Dendritic cell treated with granulocyte-macrophage colony-stimulating factor and Interleukin-4, amounts not matched to agents 40 ng/mL and 50 ng/mL, for 4 days (primary cell): Measurements from ENCODE around the gene ELF2.
"Not testable (repeated sequence)": the region's sequence is repeated elsewhere in the genome, so short reads cannot be mapped to it uniquely, and the experiment has no call there.

Experiments
- H3K27ac Mint-ChIP-seq: one replicate; pipeline ENCODE4 v1.8.0; 2022; ENCODE audit warnings: mild to moderate bottlenecking, mixed read lengths
- H3K27me3 Mint-ChIP-seq: one replicate; pipeline ENCODE4 v1.8.0; 2022; ENCODE audit warnings: mild to moderate bottlenecking, mixed read lengths
- H3K36me3 Mint-ChIP-seq: one replicate; pipeline ENCODE4 v1.8.0; 2022; ENCODE audit warnings: low read depth, mixed read lengths
- H3K4me1 Mint-ChIP-seq: one replicate; pipeline ENCODE4 v1.8.0; 2022; ENCODE audit warnings: low read depth, mixed read lengths
- H3K4me3 Mint-ChIP-seq: one replicate; pipeline ENCODE4 v1.8.0; 2022; ENCODE audit warnings: mild to moderate bottlenecking, moderate library complexity, mixed read lengths
- H3K9me3 Mint-ChIP-seq: one replicate; pipeline ENCODE4 v1.8.0; 2022; ENCODE audit warnings: mixed read lengths
- intact Hi-C: fragments of 100-400 bp; cut with micrococcal nuclease; formaldehyde crosslinking; loops from one replicate; pipeline ENCODE4 v1.15.0; 2022

ELF2 gene

DNA sequence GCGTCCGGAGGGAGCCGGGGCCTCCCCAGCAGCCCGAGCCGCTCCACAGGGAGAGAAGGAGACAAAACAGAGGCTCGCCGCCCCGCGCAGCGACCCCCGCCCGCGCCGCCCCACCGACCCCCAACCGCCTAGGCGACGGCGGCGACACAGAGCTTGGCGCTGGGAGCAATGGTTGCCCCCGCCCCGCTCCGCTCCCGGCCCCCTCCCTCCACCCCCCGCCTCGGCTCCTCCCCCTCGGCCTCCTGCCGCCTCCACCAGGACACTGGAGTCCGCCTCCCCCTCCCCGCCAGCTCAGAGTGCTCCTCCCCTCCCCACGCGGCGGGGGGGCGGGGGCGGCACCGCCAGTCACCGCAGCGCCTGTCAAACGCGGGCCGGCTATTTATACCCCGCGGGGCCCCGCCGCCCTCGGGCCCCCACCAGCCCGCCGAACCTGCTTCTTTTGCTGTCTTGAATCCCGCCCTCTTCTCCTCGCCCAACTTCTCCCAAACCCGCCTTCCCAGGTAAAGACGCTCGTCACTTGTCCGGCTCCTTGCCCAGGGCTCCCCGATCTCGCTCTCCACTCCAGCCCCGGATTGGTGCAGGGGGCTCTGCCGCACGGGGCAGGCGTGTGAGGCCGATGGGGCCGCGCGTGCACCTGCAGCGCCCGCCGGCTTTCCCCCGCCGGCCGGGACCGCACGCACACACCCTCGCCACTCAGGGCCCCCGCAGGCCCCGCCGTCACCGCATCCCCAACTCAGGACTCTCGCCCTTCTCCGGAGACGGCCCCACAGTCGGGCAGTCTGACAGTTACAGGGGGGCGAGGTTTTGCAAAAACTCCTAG, at the start of gene ELF2:
ELF2 (minus strand) TSS at position 170 of the 820 bp plus-strand sequence. CDS start 39,517 bp downstream, outside the sequence.
- Mint-ChIP-seq H3K4me3 (peak within 1 kb of the TSS; percentile 95), H3K27ac (peak within 1 kb of the TSS; percentile 98), H3K27me3 (no peaks in the 10 kb centered on the region), H3K36me3 (peaks cover 30% of the 10 kb centered on the region), H3K9me3 (no peaks in the 10 kb centered on the region), H3K4me1 (peaks cover 16% of the 10 kb centered on the region)
- intact Hi-C loops = loop anchor here (2.0 to 10.0 kb wide), 3 partner anchors 95 to 142 kb away; partner anchors contain the start of gene NAA15

DNA sequence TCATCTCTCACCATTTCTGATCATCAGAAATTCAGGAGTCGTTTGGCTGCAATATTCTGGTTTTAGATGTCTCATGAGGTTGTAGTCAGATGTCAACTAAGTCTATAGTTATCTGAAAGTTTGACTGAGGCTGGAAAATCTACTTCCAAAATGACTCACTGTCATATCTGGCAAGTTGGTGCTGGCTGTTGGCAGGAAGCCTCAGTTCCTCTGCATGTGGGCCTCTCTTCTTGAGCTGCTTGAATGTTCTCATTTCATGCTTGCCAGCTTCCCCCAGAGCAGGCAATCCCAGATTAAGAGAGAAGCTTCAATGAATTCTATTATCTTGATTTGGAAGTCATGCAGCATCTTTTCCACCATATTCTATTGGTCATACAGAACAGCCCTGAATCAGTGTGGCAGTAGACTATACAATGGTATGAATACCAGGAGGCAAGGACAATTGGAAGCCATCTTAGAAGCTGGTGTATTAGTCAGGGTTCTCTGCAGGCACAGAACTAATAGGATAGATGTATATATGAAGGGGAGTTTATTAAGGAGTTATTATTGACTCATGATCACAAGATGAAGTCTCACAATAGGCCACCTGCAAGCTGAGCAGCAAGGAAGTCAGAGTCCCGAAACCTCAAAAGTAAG, 46.8 kb upstream of the ELF2 start:
- peak overlapping the region; percentile 47 for H3K27ac Mint-ChIP-seq
- H3K4me1 Mint-ChIP-seq = peaks cover 35% of the 10 kb centered on the region
- intact Hi-C loops = no loop called here
- no peaks in the 10 kb centered on the region for H3K9me3 Mint-ChIP-seq
- no peaks in the 10 kb centered on the region for H3K36me3 Mint-ChIP-seq
- H3K27me3 Mint-ChIP-seq = no peaks in the 10 kb centered on the region
- no peak overlapping the region for H3K4me3 Mint-ChIP-seq

DNA sequence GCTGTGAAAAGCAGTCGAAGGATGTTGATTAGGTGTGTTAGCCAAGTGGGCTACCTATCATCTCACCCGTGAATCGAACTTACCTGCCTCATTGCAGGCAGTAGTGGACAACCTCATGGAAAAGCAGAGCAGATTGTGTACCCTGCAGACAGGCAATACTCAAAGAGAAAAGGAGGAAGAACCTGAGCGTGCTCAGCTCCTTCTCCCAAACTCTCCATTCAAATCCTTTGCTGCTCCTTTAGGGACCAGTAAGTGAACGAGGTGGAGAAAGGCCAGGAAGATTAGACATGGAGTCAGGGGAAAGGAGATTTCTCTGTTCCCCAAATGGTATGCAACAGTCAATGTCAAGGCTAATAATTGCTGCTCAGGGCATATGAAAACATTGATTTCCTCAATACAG, 45.2 kb upstream of the ELF2 start:
- H3K36me3 Mint-ChIP-seq = no peaks in the 10 kb centered on the region
- H3K27ac Mint-ChIP-seq = no peak overlapping the region
- no peak overlapping the region for H3K4me3 Mint-ChIP-seq
- H3K4me1 Mint-ChIP-seq = peaks cover 30% of the 10 kb centered on the region
- no peaks in the 10 kb centered on the region for H3K27me3 Mint-ChIP-seq
- intact Hi-C loops = no loop called here
- H3K9me3 Mint-ChIP-seq = no peaks in the 10 kb centered on the region

DNA sequence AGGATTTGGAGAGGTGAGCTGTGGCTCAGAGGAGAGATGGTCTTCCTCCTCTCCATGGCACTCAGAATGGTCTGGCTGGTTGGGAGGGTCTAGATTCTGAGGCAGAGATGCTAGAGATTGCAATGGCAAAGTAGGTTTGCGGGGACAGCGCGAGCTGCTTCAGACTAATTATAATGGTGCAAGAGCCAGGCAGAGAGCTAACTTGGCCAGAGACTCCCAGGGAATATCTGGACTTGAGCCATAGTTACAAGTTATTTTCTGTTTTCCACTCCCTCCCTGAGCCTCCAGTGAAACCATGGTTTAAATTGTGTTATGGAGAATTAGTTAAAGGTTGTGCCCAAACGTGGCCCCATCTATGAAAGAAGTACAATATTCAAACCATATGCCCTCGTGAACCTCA, 44.7 kb upstream of the ELF2 start:
- intact Hi-C loops = no loop called here
- Mint-ChIP-seq H3K27me3 (no peaks in the 10 kb centered on the region), H3K9me3 (no peaks in the 10 kb centered on the region), H3K4me3 (no peak overlapping the region), H3K4me1 (peaks cover 30% of the 10 kb centered on the region), H3K36me3 (no peaks in the 10 kb centered on the region), H3K27ac (no peak overlapping the region)

DNA sequence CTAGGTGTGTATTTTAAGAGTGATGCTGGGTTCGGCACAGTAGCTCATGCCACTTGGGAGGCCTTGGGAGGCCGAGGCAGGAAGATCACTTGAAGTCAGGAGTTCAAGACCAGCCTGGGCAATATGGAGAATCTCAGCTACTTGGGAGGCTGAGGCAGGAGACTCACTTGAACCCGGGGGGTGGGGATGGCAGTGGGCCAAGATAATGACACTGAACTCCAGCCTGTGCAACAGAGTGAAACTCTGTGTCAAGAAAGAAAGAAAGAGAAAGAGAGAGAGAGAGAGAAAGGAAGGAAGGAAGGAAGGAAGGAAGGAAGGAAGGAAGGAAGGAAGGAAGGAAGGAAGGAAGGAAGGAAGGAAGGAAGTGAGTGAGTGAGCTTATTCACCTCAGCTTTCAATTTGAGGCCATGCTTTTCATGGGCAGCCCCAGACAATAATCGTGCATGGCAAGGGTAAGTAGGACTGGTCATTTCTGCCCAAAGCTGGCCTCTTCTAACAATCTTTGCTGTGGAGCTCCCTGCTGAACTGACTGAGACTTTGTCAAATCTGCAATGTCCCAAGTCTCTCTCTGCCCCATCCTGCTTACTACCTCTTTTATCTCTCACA, 42.5 kb upstream of the ELF2 start:
- no peaks in the 10 kb centered on the region for H3K9me3 Mint-ChIP-seq
- H3K27ac Mint-ChIP-seq = no peak overlapping the region
- intact Hi-C loops = no loop called here
- no peak overlapping the region for H3K4me3 Mint-ChIP-seq
- peaks cover 35% of the 10 kb centered on the region for H3K4me1 Mint-ChIP-seq
- no peaks in the 10 kb centered on the region for H3K27me3 Mint-ChIP-seq
- H3K36me3 Mint-ChIP-seq = no peaks in the 10 kb centered on the region

DNA sequence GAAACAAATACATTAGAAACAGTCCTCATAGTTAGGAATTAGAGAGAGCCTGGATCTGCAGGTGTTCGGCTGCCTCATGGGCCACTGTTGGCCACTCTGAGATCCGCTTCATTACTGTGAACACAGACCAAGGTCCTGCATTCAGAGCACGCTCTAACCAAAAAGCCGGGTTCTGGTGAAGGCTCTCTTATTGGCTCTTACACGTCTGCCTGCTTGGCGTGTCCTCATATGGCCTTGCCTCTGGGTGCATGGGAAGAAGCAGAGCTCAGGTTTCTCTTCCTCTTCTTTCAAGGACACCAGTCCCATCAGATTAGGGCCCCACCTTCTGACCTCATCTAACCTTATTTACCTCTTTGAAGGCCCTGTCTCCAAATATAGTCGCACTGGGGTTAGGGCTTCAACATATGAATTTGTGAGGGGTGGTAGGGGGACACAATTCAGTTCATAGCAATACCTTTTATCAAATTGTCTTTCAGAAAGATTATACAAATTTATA, 37.1 kb upstream of the ELF2 start:
- intact Hi-C loops = no loop called here
- Mint-ChIP-seq H3K4me1 (peaks cover 16% of the 10 kb centered on the region), H3K27me3 (no peaks in the 10 kb centered on the region), H3K27ac (peak overlapping the region; percentile 73), H3K36me3 (no peaks in the 10 kb centered on the region), H3K9me3 (no peaks in the 10 kb centered on the region), H3K4me3 (no peak overlapping the region)

DNA sequence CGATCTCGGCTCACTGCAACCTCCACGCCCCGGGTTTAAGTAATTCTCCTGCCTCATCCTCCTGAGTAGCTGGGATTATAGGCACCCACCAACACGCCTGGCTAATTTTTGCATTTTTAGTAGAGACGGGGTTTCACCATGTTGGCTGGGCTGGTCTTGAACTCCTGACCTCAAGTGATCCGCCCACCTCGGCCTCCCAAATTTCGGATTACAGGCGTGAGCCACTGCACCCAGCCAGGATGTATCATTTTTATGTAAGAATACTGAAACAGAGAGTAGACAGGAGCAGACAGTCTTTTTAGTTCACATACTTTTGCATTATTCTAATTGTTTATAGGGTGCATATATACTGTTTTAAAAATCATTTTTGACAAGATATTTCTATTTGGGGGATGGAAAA, 36.6 kb upstream of the ELF2 start:
- intact Hi-C loops, H3K27me3 Mint-ChIP-seq, H3K36me3 Mint-ChIP-seq, H3K9me3 Mint-ChIP-seq, H3K4me3 Mint-ChIP-seq: not testable (repeated sequence)
- peak overlapping the region; percentile 73 for H3K27ac Mint-ChIP-seq
- peaks cover 19% of the 10 kb centered on the region for H3K4me1 Mint-ChIP-seq

DNA sequence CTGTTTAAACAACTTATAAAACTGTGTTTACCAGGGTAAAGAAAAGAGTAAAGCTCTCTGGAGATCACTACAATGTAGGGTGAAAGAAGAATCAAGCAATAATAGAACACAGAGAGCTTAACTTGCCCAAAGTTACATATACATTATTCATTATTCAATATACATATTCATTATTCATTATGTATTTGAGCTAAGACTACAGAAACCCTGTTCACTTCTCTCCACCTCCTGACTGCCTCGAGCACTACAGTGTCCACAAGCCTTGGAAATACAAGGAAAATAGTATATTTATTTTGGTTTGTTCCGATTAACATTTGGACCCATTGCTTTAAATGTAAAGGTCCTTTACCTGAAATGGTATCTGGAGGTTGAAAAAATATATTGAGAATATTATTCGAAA, 35.9 kb upstream of the ELF2 start:
- Mint-ChIP-seq H3K9me3 (no peaks in the 10 kb centered on the region), H3K36me3 (no peaks in the 10 kb centered on the region), H3K4me3 (no peak overlapping the region), H3K27me3 (no peaks in the 10 kb centered on the region), H3K27ac (no peak overlapping the region), H3K4me1 (peaks cover 24% of the 10 kb centered on the region)
- intact Hi-C loops = no loop called here

DNA sequence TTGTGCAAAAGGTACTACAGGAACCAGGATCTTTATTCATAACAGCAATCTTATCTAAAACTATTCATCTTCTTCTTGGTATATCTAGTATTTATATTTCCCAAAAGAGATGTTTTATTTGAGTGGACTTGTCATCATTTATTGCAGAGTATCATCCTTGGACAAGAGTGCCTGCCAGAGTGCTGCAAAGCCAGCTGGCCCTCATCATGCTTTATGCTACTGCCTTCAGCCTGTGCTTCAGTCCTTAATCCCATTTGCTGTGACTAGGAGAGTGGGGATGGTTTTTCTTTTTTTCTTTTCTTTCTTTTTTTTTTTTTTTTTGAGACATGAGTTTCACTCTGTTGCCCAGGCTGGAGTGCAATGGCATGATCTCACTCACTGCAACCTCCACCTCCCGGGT, 33.5 kb upstream of the ELF2 start:
- H3K27me3 Mint-ChIP-seq = no peaks in the 10 kb centered on the region
- intact Hi-C loops = no loop called here
- H3K27ac Mint-ChIP-seq = no peak overlapping the region
- no peaks in the 10 kb centered on the region for H3K9me3 Mint-ChIP-seq
- H3K36me3 Mint-ChIP-seq = no peaks in the 10 kb centered on the region
- H3K4me3 Mint-ChIP-seq = no peak overlapping the region
- H3K4me1 Mint-ChIP-seq = peaks cover 41% of the 10 kb centered on the region

DNA sequence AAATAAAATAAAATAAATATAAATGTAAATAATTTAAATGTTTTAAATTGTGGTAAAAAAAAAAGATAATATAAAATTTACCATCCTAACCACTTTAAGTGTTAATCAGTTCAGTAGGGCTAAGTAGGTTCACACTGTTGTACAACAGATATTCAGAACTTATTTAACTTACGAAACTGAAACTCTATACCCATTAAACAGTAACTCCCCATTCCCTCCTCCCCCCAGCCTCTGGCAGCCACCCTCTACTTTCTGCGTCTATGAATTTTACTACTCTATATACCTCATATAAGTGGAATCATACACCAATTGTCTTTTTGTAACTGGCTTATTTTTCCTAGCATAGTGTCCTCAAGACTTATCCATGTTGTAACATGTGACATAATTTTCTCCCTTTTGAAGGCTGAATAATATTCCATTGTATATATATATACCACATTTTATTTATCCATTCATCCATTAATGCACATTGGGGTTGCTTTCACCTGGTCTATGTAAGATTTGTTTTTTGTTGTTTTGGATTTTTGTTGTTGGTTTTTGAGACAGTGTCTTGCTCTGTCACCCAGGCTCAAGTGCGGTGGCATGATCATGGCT, 32.5 kb upstream of the ELF2 start:
- H3K27ac Mint-ChIP-seq = no peak overlapping the region
- H3K9me3 Mint-ChIP-seq = no peaks in the 10 kb centered on the region
- H3K27me3 Mint-ChIP-seq = no peaks in the 10 kb centered on the region
- peaks cover 36% of the 10 kb centered on the region for H3K4me1 Mint-ChIP-seq
- H3K4me3 Mint-ChIP-seq = no peak overlapping the region
- intact Hi-C loops = no loop called here
- no peaks in the 10 kb centered on the region for H3K36me3 Mint-ChIP-seq

DNA sequence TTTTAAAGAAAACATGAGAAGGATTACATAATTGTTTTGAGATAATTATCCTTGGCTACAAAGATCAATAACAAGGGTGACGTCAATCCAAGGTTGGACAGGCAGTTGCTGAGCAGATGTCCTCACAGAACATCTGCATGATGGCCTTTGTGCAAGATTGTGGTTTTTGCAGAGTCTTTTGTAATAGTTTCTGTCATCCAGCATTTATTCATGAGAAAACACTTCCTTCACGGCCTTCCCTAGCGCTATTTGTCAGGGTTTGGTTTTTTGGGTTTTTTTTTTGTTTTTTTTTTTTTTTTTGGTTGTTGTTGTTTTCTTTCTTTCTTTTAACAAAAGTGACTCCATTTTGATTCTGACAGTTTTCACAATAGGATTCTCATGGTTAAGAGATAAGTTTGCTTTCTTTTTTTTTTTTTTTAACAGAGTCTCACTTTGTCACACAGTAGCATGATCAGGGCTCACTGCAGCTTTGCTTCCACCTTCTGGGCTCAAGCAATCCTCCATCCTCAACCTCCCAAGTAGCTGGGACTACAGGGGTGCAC, 31.5 kb upstream of the ELF2 start:
- H3K4me3 Mint-ChIP-seq = no peak overlapping the region
- H3K27ac Mint-ChIP-seq = peak overlapping the region; percentile 72
- no peaks in the 10 kb centered on the region for H3K27me3 Mint-ChIP-seq
- peaks cover 25% of the 10 kb centered on the region for H3K4me1 Mint-ChIP-seq
- intact Hi-C loops = no loop called here
- H3K9me3 Mint-ChIP-seq = no peaks in the 10 kb centered on the region
- H3K36me3 Mint-ChIP-seq = no peaks in the 10 kb centered on the region

DNA sequence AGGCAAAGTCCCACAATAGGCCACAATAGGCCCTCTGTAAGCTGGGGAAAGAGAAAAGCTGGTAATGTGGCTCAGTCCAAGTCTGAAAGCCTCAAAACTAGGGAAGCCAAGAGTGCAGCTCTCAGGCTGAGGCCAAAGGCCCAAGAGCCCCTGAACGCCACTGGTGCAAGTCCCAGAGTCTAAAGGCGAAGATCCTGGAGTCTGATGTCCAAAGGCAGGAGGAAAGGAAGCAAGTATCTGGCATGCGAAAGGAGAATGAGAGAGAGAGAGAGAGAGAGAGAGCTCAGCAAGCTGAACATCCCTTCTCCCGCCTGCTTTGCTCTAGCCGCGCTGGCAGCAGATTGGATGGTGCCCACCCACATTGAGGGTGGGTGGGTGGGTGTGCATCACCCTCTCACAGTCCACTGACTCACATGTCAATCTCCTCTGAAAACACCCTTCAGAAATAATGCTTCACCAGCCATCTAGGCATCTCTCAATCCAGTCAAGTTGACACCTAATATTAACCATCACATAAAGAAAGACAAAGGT, 30.9 kb upstream of the ELF2 start:
- H3K36me3 Mint-ChIP-seq = no peaks in the 10 kb centered on the region
- H3K4me3 Mint-ChIP-seq = no peak overlapping the region
- H3K4me1 Mint-ChIP-seq = peaks cover 25% of the 10 kb centered on the region
- H3K27me3 Mint-ChIP-seq = no peaks in the 10 kb centered on the region
- intact Hi-C loops = loop anchor here (1.0 kb wide), 1 partner anchor 30 kb away; no protein-coding TSS in a partner anchor
- peak overlapping the region; percentile 72 for H3K27ac Mint-ChIP-seq
- H3K9me3 Mint-ChIP-seq = no peaks in the 10 kb centered on the region

DNA sequence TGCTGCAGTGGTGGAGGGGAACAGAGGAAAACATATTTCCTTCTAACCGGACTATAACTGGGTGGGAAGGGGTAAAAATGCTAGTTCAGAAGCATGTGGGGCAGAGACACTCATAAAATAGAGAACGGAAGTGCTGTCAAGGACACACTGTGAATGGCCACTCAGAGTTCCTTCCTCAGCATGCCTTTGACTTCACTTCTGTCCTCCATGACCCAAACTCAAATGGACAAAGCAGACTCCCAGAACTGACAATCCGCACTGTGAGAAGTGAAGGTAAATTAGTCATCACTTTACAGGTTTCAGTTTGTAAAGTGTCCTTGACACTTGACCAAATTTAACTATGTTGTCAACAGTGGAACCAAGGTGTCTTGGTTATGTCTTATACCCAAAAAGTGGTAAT, 30.2 kb upstream of the ELF2 start:
- no peak overlapping the region for H3K4me3 Mint-ChIP-seq
- no peaks in the 10 kb centered on the region for H3K9me3 Mint-ChIP-seq
- H3K36me3 Mint-ChIP-seq = no peaks in the 10 kb centered on the region
- intact Hi-C loops = loop anchor here (1.0 kb wide), 1 partner anchor 29 kb away; no protein-coding TSS in a partner anchor
- H3K4me1 Mint-ChIP-seq = peaks cover 25% of the 10 kb centered on the region
- peak overlapping the region; percentile 72 for H3K27ac Mint-ChIP-seq
- no peaks in the 10 kb centered on the region for H3K27me3 Mint-ChIP-seq
